ENCODE measurements around the gene DTNBP1.

GRCh38 chr6:15508441-15508871 lies 154.4 kb downstream of the DTNBP1 start:
- no peak for TF ChIP-seq CTCF (IDR thresholded peaks at IDR 0.05)
- TF ChIP-seq POLR2A (IDR thresholded peaks at IDR 0.05), result no peak

Data from testis (tissue), 2 donors.